NOMO-1 treated with DMSO at 0.1 percent for 48 hours (cell line): ENCODE data around the gene CACHD1.
A peak's percentile ranks its signal among the peaks of the same experiment; 100 is the strongest.

ENCODE experiments used
- DNase-seq: peaks from one replicate; lab custom pipeline; 2025; ENCODE audit not compliant: unreplicated experiment; lab: John Stamatoyannopoulos, UW

CACHD1 gene

GRCh38 chr1:64469977-64470664, at the start of gene CACHD1:
CACHD1 (plus strand) TSS chr1:64470129; CDS start chr1:64470745, 616 bp downstream.
- DNase-seq: peak; percentile 66

DNA sequence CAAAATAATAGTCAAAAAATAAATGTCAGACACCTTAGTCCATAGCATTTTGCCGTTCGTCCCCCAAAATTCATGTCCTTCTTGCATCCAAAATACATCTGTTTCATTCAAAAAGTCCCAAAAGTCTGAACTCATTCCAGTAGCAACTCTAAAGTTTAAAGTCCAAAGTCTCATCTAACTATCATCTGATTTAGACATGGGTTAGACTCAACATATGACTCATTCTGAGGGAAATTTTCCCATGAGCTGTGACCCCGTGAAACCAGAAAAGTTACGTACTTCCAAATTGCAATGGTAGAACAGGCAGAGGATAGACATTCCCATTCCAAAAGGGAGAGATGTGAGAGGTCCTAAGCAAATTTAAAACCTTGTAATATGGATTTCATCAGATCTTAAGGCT, 48.6 kb upstream of the CACHD1 start:
- no peak for DNase-seq

GRCh38 chr1:64423526-64423925, 46.4 kb upstream of the CACHD1 start:
- DNase-seq: no peak

DNA sequence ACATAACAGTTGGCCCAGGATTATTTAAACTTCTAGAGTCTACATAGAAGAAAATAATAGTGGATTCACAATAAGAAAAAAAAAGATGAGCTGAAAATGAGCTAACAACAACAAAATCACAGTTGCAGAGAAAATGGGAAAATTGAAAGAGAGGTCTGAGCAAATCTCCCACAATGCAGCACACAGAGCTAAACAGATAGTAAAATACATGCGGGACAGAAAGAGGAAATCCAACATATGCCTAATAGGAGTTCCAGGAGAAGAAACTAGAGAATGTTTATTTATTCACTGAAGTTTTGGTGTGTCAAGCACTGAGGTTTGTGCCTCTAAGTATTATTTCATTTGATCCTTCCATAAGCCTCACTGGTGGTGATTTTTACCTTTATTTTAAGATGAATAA, 45.5 kb upstream of the CACHD1 start:
- no peak for DNase-seq

- DNase-seq: no peak
Measured at GRCh38 chr1:64425521-64425920, 44.4 kb upstream of the CACHD1 start.

DNA sequence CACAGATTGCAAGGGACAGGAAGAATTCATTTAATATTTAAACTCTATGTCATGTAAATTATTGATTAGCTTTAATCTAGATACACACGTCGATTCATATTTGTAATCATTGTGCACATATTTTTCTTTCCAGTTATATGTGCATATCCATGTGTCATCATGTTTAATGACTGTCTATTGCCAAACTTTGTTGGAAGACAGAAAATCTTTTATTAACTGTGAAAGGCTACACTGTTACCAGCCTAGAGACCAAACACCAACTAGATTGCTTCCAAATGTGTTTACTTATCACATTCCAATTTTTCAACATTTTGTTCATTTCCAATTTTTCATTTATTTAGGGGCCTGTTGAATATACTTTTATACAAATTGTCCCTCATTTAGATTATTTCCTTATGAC, 43.2 kb upstream of the CACHD1 start:
- no peak for DNase-seq

GRCh38 chr1:64427879-64428278, 42.0 kb upstream of the CACHD1 start:
- DNase-seq: no peak

DNA sequence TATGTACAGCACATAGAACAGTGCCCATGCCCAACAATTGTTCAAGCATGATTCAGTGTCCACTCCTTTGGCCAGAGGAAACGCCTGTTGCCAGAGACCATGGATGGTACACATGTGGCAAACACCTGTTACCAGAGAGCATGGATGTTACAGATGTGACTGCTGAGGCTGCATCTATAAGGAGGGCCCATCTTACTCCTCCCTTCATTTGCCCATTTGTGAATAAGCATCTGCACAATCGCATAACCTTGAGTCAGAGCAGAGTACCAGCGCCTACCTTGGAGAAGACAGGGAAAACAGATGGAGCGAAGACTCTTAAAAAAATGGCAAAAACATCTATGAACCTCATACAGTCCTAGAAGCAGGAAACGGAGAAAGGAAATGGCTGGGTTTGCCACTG, 36.6 kb upstream of the CACHD1 start:
- DNase-seq: no peak

DNA sequence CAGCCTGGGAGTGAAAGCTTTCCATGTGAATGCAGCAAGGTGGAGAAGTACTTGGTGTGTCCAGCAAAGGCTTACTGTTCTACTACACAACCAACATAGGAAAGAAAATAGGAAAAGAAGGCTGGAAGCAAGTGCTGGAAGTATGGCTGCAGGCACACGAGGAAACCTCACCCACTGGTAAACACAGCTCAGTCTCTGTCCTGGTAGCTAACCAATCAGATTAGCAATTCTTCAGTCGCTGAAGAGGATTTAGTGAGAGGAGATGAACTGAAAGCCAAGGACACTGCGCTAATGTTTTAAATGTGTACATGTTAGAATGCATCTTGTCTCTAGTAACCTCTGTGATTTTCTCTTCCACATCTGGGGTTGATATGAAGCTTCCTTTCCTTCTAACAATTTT, 36.2 kb upstream of the CACHD1 start:
- DNase-seq: no peak

DNA sequence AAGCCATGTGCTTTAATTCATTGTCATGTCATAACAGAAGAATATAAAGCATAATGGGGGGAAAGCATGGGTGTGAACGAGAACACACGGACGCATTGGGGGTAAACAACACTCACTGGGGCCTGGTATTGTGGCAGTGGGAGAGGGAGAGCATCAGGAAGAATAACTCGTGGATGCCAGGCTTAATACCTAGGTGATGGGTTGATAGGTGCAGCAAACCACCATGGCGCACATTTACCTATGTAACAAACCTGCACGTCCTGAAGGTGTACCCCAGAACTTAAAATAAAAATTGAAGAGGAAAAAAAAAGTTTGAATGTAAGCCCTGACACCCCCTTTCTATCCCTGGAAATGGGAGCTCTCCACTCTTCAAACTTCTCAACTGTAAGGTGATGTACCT, 34.9 kb upstream of the CACHD1 start:
- DNase-seq: no peak

DNA sequence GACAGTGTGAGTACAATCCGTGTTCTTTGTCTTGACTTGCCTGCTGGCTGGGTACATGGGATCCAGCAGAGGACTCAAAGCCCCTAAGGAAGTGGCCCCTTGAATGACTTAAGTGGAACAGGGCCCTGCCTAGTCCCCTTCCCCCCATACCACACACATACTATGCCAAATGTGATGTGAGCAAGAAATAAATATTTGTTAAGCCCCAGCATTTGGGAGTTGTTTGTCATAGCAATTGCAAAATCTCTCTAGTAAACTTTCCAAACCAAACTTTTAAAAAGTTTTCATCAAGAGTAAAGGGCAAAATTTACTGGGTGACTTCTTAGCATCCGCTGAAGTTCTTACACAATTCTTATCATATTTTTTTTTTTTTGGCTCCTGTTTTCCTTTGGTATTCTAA, 32.5 kb upstream of the CACHD1 start:
- DNase-seq: no peak

DNA sequence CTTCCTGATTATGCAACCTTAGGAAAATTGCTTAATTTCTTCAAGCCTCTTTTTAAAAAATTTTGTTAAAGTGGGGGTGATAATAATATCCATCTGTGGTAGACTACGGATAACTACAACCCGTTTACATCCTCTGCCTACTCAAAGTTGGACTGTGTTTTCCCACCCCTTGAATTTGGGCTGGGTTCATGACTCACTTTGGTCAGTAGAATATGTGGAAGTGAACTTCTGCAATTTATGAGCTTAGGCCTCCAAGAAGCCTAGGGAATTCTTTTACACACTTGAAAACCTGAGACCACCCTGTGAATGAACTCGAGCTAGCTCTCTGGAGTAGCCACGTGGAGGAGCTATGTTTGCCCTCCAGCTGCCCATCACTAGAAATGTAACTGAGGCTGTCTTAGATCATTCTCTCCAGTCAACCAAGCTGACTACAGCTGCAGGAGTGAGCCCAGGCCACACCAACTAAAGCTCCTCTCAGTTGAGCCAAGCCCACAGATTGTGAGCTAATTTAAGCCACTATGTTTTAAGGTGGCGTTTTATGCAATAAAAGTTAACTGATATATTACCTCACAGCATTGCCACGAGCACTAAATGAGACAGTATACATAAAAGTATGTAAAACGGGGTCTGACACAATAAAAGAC, 29.6 kb upstream of the CACHD1 start:
- DNase-seq: peak; percentile 68

DNA sequence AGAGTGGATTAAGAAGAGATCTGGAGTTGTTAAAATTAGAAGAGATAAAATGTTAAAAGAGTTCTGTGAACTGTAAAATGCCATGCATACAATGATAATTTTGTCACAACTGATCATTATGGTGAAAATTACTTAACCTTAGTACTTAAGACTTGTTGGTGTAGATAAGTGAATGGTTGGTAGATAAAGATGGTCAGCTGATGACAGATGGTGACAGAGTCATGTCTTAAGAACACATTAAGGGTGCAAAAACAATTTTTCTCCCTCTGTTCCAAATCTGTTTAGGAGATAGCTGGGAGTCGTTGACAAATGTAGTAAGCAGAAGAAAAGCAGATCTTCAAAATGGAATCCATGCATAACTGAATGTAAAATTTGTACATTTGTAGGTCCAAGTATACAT, 18.5 kb upstream of the CACHD1 start:
- no peak for DNase-seq

GRCh38 chr1:64453688-64454087, 16.2 kb upstream of the CACHD1 start:
- no peak for DNase-seq

- DNase-seq: no peak
Measured at GRCh38 chr1:64458915-64459314, 11.0 kb upstream of the CACHD1 start.

GRCh38 chr1:64459743-64460142, 10.2 kb upstream of the CACHD1 start:
- DNase-seq: no peak

- no peak for DNase-seq
Measured at GRCh38 chr1:64466033-64466432, 3.9 kb upstream of the CACHD1 start.

GRCh38 chr1:64469116-64469976, 583 bp upstream of the CACHD1 start:
- DNase-seq: no peak

- DNase-seq: peak; percentile 23
Measured at GRCh38 chr1:64470665-64471217, 812 bp downstream of the CACHD1 start.

DNA sequence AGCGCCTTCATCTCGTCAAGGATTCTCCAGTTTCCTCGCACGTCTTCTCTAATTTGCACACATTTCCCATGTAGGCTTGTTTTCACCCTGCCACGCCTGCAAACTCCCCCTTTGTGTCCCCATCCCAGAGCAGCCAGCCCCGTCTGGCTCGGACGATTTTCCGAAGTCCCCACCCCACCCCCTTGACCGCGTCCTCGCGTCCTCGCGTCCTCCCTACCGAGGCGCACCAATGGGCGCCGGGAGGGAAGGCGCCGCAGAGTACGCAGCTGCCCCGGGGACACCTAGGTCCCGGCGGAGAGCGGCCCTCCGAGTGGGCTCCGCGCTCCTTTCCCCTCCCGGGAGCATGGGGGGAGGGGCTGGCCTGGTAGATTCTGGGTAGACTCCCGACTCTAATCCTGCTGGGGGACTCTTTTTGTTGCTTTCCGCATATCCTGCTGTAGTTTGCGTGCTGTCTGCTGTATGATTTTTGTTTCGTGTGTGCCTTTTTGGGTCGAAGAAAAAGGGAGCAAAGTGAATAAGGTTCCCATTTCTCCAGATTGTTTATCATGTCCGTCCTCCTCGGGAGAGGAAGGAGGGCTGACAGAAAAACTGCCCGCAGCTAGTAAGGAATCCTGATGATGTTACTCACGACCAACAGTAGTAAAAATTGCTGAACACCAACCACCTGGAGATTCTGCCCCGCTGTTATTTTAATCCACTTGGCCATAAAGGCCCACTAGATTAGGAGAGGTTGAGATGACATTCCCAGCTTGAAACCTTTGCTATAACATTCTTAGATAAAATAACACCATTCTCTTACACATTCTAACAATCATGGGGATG, 1.5 kb downstream of the CACHD1 start:
- no peak for DNase-seq

GRCh38 chr1:64472040-64472376, 2.1 kb downstream of the CACHD1 start:
- DNase-seq: no peak
